Stimulated activated CD8-positive, alpha-beta memory T cell treated with anti-CD3 and anti-CD28 coated beads, Interleukin-15, amount 100 ng/mL, for 24 hours (primary cell): ENCODE results near the gene KCNK7.
A peak's percentile ranks its signal among the peaks of the same experiment; 100 is the strongest.
"Not testable (repeated sequence)": the region's sequence is repeated elsewhere in the genome, so short reads cannot be mapped to it uniquely, and the experiment has no call there.

Experiments used
- DNase-seq: peaks from one replicate; pipeline ENCODE4 v3.0.0-alpha.2; 2020; ENCODE audit warnings: low read depth

KCNK7 gene, protein sequence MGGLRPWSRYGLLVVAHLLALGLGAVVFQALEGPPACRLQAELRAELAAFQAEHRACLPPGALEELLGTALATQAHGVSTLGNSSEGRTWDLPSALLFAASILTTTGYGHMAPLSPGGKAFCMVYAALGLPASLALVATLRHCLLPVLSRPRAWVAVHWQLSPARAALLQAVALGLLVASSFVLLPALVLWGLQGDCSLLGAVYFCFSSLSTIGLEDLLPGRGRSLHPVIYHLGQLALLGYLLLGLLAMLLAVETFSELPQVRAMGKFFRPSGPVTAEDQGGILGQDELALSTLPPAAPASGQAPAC

DNA sequence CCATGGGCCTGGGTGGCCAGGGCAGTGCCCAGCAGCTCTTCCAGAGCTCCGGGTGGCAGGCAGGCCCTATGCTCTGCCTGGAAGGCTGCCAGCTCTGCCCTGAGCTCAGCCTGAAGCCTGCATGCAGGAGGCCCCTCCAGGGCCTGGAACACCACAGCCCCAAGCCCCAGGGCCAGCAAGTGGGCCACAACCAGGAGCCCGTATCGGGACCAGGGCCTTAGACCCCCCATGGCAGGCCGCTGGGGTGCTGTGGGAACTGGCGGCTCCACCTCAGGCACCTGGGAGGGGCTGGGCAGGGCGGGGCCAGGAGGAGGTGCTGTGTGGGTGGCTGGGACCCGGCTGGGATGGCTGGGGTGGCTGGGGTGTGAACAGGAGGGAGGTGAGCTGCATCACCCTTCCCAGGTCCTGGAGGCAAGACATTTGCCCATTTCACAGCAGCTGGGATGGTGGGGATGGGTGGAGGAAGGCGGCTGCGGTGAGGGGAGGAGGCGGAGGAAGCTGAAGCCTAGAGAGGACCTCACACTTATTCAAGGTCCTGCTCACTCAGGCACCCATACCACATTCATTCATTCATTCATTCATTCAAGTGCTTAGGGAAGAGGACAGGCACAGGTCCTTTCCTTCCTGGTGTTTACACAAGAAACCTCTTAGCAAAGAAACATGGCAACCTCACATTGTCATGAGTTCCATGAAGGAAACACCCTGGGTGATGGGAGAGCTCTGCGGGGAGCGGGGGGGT lies at the start of gene KCNK7:
KCNK7 (minus strand) TSS at position 258 of the 739 bp plus-strand sequence; CDS start at position 230, 28 bp downstream.
- DNase-seq: no peak

DNA sequence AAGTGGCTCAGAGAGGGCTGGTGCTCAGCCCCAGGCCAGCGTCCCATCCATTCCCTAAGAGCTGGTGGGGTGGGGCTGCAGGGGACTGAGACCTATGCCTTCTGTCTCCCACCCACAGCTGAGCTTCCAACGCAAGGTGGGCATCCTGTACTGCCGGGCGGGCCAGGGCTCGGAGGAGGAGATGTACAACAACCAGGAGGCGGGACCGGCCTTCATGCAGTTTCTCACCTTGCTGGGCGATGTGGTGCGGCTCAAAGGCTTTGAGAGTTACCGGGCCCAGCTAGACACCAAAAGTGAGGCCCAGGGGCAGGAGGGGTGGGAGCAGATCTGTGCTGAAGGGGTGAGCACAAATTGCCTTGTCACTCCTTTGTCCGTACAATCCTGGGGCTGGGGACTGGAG lies 49.2 kb upstream of the KCNK7 start:
- DNase-seq: no peak

DNA sequence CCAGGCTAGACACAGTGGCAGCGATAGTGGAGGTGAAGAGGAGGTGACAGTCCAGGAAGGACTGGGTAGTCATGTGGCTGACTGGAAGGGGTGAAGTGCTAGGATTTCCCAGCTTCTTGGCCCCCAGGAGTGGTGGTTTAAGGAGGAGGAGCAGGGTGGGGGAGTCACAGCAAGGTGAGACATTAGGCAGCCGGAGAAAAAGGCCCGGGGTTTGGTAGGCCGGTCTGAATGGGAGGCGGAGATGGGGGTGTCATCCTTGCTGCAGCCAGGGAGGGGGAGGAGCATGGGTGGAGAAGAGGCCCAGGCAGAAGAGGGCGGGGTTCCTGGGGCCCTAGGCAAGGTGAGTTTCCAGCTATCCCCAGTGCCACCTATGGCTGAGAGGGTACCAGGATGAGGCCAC lies 48.4 kb upstream of the KCNK7 start:
- DNase-seq: no peak

DNA sequence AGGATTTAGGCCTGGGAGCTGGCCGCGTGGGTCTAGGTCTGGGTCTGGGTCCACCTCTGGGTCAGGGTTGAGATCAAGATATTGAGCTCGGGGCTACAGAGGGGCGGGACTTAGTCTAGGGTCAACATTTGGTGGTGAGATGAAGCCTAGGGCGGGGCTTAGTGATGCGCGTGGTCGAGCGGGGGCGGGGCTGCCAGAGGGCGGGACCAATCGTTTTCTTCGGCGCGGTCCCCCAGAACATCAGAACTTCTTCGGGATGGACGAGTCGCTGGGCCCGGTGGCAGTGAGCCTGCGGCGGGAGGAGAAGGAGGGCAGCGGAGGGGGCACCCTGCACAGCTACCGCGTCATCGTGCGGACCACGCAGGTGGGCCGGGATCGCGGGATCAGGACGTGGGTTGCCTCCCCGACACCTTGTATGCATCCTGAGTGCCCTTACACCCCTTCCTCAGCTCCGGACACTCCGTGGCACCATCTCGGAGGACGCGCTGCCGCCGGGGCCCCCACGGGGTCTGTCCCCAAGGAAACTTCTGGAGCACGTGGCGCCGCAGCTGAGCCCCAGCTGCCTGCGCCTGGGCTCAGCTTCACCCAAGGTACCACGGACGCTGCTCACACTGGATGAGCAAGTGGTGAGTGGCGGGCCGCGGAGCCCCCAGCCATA lies 46.5 kb upstream of the KCNK7 start:
- DNase-seq: no peak

DNA sequence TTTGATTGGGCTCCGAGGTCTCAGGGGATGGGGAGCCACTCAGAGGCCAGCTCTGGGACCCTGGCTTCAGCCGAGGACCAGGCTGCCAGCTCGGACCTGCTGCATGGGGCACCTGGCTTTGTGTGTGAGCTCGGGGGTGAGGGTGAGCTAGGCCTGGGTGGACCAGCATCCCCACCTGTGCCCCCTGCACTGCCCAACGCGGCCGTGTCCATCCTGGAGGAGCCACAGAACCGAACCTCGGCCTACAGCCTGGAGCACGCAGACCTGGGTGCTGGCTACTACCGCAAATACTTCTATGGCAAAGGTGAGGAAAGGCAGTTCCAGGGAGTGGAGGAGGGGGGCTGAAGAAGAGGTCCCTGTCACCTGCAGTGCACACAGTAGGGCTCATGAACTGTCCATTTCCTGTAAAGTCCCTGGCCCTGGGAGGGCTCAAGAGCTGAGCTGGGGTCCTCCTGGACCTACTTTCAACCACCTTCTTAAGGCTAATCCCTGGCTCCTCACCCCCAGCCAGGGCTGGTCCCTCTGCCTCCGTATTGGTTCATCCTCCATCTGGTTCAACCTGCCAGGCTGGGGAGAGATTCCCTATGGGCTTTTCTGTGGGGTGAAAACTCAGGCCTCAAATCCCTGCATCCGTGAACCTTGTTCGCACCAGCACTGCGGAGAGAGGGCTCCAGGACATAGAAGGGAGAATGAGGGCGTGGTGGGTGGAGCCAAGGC lies 45.9 kb upstream of the KCNK7 start:
- no peak for DNase-seq

DNA sequence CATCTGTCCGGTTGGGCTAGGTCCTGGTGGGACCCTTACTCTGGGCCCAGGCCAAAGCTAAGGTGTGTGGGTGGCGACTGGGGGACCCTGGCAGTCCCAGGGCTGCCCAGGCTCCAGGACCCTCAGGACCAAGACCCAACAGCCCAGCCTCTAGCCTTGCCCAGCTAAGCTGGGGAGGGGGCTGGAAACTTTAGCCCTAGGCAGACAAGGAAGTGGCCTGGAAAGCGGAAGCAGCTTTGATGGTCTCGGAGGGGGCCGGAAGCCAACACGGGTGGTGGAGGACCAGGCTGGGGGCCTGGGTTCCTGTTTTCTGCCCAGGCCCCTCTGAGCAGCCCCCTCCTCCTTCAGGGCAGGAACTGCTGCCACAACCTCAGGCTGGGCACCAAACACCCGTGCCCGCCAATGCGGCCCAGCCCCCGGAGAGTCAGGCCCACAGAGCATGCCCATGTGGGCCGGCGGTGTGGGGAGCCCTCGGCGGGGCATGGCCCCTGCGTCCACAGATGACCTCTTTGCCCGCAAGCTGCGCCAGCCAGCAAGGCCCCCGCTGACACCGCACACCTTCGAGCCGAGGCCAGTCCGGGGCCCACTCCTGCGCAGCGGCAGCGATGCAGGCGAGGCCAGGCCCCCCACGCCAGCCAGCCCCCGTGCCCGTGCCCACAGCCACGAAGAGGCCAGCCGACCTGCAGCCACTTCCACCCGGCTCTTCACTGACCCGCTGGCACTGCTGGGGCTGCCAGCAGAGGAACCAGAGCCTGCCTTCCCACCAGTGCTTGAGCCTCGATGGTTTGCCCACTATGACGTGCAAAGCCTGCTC lies 45.1 kb upstream of the KCNK7 start:
- DNase-seq: no peak

DNA sequence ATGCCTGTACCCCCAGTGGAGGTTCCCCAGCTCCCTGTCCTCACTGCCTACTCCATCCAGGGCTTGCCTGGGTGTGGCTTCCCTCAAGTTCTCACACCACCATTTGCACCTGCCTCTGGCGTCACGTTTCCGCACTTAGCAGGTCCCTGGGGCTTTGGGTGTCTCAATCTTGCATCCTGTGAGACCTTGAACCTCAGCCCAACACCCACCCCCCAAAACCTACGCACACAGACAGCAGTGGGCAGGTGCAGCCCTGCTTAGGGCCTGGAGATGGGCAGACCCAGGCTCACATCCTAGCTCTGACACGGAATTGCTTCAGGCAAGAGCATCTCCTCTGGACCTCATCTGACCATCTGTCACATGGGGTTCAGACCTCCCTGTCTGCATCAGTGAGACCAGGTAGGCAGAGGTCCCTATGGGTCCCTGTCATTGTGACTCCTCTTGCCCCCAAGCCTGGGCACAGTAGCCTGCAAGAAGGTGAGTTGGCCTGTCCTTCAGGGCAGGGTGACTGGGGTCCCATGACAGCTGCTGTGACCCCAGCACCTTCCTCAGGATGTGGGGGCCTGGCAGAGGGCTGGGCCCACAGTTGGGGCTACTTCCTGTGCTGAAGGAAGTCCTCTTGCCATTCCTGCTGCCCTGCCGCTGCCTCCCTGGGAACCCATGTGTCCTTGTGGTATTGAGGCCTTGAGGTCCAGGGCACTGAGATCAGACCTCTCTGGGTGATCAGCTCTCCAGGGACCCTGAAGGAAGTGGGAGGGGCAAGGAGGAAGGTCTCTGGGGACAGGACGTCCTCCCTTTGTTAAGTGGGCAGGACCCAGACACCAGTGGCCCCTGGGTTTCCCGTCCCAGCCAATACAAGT lies 44.3 kb upstream of the KCNK7 start:
- DNase-seq: no peak

DNA sequence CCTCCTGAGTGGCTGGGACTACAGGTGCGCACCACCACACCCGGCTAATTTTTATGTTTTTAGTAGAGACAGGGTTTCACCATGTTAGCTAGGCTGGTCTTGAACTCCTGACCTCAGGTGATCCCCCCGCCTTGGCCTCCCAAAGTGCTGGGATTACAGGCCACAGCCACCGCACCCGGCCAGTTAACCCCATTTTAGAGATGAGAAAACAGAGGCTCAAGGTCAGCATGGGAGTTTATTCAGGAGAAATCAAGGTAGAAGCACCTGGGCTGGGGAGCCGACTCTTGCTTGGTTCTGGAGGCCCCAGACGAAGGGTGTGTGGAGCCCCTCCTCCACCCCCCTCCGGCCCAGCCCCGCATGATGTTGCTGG lies 43.6 kb upstream of the KCNK7 start:
- DNase-seq: not testable (repeated sequence)

DNA sequence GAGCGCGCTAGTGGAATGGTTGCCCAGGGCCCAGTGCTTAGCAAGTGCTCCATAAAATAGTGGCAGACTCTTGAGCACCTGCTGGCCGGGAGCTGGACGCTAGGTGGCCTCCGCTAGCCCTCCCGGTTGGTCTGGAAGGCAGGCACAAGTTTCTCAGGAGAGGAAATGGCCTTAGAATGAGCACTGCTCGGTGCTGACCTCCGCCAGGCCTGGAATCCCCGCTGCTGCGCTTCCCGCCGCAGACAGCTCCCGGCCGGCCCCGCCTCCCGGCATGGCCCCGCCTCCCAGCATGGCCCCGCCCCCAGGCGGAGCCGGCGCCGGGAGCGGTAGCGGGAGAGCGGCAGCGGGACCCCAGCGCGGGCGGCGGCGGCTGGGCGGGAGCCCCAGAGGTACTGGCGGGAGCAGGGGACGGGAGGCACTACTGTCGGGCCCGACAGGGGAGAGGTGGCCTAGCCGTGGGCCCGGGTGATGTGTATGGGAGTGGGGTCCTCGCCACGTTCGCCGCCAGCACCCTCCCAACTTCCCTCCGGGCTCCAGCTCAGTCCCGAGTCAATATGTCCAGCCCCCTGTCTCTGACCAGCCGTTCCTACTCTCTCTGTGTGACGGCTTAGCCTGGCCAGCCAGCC lies 42.3 kb upstream of the KCNK7 start, which contains the start of gene SIPA1:
SIPA1 (plus strand) TSS at position 308 of the 626 bp plus-strand sequence. CDS start 2,821 bp downstream, outside the sequence.
- DNase-seq: peak; percentile 66

DNA sequence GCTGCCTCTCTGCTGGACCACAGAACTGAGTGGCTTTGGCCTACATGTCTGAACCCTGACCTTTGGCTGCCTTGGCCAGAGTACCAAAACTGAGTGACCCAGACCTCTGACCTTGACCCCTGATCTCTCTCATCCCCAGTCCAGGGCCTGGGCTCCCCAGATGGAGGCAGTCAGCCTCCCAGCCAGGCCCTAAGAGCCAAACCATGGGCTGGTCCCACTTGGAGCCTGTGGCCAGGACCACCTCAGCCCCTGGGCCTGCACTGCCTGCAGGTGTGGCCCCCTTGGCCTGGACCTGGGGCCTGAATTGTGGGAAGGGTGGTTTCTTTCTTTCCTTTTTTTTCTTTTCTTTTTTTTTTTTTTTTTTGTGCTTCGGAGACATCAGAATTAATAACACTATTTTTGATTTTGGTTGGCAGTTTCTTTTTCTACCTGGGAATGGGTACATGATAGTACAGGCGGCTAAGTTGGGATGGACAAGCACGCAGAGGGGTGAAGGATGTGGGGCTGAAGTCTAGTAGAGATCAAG lies 41.5 kb upstream of the KCNK7 start:
- no peak for DNase-seq

DNA sequence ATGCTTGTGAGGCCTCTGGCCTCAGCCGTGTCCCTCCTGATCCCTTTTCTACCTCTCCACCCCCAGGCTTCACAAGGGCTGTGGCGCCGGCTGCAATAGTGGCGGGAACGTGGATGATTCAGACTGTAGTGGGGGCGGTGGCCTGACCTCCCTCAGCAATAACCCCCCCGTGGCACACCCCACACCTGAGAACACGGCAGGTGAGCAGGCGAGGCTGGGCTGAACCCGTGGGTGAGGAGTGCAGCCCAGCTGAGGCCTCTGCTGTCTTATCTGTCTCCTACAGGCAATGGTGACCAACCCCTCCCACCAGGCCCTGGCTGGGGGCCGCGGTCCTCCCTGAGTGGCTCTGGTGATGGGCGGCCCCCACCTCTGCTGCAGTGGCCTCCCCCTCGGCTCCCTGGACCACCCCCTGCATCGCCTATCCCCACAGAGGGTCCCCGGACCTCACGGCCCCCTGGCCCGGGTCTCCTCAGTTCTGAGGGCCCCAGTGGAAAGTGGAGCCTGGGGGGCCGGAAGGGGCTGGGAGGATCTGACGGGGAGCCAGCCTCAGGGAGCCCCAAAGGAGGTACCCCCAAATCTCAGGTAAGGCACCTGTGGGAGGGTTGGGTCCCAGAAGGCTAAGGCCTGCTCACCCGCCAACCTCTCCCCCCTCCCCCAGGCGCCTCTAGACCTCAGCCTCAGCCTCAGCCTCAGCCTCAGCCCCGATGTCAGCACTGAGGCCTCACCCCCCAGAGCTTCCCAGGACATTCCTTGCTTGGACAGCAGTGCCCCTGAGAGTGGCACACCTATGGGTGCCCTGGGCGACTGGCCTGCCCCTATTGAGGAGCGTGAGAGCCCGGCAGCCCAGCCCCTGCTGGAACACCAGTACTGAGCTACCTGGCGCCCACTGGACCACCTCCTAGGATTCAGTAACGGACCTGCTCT lies 40.8 kb upstream of the KCNK7 start:
- DNase-seq: no peak

DNA sequence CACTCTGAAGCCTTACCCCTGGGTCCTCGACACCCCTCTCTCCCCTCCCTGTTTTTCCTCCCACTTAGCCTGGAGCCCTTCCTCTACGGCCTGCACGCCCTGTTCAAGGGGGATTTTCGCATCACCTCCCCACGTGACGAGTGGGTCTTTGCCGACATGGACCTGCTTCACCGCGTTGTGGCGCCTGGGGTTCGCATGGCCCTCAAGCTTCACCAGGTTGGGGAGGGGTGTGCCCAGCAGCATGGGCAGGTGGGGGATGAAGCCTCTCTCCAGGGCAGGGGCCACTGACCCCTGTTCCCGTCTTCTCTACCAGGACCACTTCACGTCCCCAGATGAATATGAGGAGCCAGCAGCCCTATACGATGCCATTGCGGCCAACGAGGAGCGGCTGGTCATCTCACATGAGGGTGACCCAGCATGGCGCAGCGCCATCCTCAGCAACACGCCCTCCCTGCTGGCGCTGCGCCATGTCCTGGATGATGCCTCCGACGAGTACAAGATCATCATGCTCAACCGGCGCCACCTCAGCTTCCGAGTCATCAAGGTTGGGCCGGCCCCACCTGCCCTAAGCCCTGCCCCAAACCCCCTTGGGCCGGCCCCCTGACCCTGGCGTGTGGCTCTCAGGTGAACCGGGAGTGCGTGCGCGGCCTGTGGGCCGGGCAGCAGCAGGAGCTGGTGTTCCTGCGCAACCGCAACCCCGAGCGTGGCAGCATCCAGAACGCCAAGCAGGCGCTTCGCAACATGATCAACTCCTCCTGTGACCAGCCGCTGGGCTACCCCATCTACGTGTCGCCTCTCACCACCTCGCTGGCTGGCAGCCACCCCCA lies 39.5 kb upstream of the KCNK7 start:
- no peak for DNase-seq

DNA sequence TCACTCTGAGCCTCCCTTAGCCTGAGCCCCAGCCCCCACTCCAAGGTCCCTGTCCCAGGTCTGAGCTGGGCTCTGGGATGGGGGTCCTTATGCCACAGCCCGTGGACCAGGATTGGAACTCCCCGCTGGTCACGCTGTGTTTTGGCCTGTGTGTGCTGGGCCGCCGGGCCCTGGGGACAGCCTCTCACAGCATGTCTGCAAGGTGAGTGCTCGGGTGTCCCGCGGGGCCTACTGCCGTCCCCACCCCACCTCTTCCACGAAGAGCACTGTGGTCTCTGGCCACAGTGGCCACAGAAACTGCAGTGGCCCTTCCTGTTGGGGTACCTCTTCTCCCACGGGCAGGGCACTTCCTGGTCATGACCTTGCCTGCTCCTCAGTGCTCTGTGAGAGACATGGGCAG lies 38.8 kb upstream of the KCNK7 start:
- no peak for DNase-seq

DNA sequence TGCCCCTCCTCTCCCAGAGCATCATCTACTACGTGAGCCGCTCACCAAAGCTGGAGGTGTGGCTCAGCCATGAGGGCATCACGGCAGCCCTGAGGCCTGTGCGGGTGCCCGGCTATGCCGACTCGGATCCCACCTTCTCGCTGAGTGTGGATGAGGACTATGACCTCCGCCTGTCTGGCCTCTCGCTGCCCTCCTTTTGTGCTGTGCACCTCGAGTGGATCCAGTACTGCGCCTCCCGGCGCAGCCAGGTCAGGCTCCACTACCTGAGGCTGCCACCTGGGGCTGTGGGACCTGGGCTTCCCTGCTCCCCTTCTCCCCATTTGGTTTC lies 38.5 kb upstream of the KCNK7 start:
- DNase-seq: no peak

DNA sequence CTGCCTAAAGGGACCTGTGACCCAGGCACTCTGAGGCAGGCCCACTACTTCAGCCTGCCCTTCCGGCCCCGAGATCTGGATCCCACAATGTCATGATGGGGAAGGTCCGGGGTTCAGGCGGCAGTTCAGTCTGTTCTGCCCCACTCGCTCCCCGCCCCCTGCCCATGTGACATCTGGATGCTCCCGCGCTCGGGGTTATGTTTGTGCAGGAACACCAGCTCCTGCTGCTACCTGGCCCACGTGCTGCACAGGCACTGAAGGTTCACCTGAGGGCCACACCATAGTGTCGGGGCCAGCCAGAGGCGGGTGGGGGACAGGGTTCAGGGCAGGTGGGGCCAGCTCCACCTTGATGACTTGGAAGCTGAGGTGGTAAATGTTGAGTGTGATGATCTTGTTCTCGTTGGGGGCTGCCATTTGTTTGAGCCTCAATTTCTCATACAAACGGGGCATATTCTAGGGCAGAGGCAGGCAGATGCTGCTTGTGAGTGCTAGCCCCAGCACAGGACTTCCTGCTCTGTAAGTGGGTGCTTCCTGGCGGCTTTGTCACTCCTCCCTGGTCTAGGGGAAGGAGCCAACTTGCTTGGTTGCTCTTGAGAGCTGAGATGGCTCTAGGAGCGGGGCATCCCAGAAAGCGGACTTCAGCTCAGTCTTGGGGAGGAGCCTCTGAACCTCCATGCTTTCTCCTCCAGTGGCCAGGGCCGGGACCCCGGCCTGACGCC lies 37.9 kb upstream of the KCNK7 start:
- DNase-seq: no peak

DNA sequence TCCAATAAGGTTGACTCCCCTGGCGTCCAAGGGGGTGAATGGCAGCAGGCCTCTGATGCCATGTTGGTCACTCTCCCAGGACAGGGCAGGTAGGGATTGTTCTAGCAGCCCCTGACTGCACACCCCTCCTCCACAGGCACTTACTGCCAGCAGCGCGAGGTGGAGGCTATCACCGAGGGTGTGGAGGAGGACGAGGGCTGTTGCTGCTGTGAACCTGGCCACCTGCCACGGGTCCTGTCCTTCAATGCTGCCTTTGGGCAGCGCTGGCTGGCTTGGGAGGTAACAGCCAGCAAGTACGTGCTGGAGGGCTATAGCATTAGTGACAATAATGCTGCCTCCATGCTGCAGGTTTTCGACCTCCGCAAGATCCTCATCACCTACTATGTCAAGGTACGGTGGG lies 34.6 kb upstream of the KCNK7 start:
- DNase-seq: no peak

DNA sequence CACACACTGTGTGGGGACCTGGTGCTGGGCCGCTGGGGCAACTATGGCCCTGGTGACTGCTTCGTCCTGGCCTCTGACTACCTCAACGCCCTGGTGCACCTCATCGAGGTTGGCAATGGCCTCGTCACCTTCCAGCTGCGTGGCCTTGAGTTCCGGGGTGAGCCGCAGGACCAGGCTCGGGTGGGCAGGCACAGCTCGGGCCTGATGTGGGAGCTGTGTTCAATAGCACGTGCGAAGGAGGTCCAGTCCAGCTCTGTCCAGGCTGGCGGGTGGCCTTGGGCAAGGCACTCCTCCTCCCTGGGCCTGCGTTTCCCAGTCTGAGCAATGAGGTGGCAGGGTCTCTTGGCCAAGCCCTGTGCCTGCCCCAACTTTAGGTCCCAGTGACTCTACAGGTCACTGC lies 34.0 kb upstream of the KCNK7 start:
- DNase-seq: no peak
